Fibroblast of lung (primary cell): ENCODE data around the gene PHRF1. TPM values are rescaled to one million over a fixed set of nuclear protein-coding genes. Genes with fewer than 3 reads are reported as not detected.

Experiments
- DNase-seq, 2 donors: peaks; one replicate each; pipeline versions ENCODE4 v3.0.0 to v3.0.0-alpha.2; 2010; ENCODE audit warnings: low read depth in 2 of 2
- H2AFZ ChIP-seq: 2 replicates; pipeline ENCODE4 v1.5.1; 2012; ENCODE audit warnings: low read length, control low read depth, inconsistent platforms
- H3K27ac ChIP-seq: 2 replicates; pipeline ENCODE4 v1.5.1; 2011; ENCODE audit warnings: low read length, control low read depth; ENCODE audit not compliant: insufficient read depth
- H3K27me3 ChIP-seq: 2 replicates; pipeline ENCODE4 v1.5.1; 2011; ENCODE audit warnings: mild to moderate bottlenecking, low read length; ENCODE audit not compliant: control insufficient read depth, insufficient read depth
- H3K36me3 ChIP-seq: 2 replicates; pipeline ENCODE4 v1.5.1; 2011; ENCODE audit warnings: low read length; ENCODE audit not compliant: control insufficient read depth, insufficient read depth
- H3K4me1 ChIP-seq: 2 replicates; pipeline ENCODE4 v1.5.1; 2011; ENCODE audit warnings: low read length; ENCODE audit not compliant: control insufficient read depth, insufficient read depth; ENCODE audit errors: extremely low read depth
- H3K4me2 ChIP-seq: 2 replicates; pipeline ENCODE4 v1.5.1; 2011; ENCODE audit warnings: low read length, control low read depth; ENCODE audit not compliant: insufficient read depth; ENCODE audit errors: extremely low read depth
- H3K4me3 ChIP-seq, 4 experiments: fragments of 200-600 bp in 1 of 4; sonication (generic) in 1 of 4; replicated peaks in 1 of 4; 2 replicates each; pipeline ENCODE4 v1.5.1; 2011 to 2016; ENCODE audit warnings: low read length in 4 of 4, low read depth in 3 of 4, mild to moderate bottlenecking in 3 of 4, control low read depth in 2 of 4, inconsistent platforms in 1 of 4, mixed read lengths in 1 of 4; ENCODE audit not compliant: insufficient read depth in 1 of 4; ENCODE audit errors: control extremely low read depth in 1 of 4
- H3K79me2 ChIP-seq: 2 replicates; pipeline ENCODE4 v1.5.1; 2012; ENCODE audit warnings: mild to moderate bottlenecking, low read length, inconsistent platforms; ENCODE audit not compliant: control insufficient read depth, insufficient read depth
- H3K9ac ChIP-seq: 2 replicates; pipeline ENCODE4 v1.5.1; 2011; ENCODE audit warnings: mild to moderate bottlenecking, low read length, control low read depth; ENCODE audit not compliant: insufficient read depth
- H3K9me3 ChIP-seq: 2 replicates; pipeline ENCODE4 v1.5.1; 2012; ENCODE audit warnings: low read depth, low read length; ENCODE audit not compliant: control insufficient read depth, insufficient read depth
- H4K20me1 ChIP-seq: 2 replicates; pipeline ENCODE4 v1.5.1; 2011; ENCODE audit warnings: low read length; ENCODE audit not compliant: control insufficient read depth, insufficient read depth; ENCODE audit errors: extremely low read depth
- EZH2 ChIP-seq: IDR thresholded peaks from 2 replicates; pipeline ENCODE4 v1.5.1; 2012; ENCODE audit warnings: low read length, control low read depth, mild to moderate bottlenecking; ENCODE audit errors: missing control alignments
- polyA plus RNA-seq, 2 donors: library from polyadenylated mRNA; depleted of rRNA in 1 of 2; stranded (reverse) in 1 of 2; unstranded in 1 of 2; fragments of >200 nt; gene quantifications; 2 replicates each; pipeline ENCODE4 v1.2.1, GENCODE V29; 2011 to 2012; ENCODE audit warnings: missing spikeins in 1 of 2
- total RNA-seq: library from RNA; depleted of rRNA; stranded (reverse); fragments of >200 nt; gene quantifications from 2 replicates; pipeline ENCODE4 v1.2.1, GENCODE V29; 2014
- TF ChIP-seq, protein P1 (sequence below), 2 donors: IDR thresholded peaks in 1 of 2; conservative IDR thresholded peaks in 1 of 2; 1 replicate in 1 of 2; 2 replicates in 1 of 2; pipeline ENCODE4 v1.5.1; 2011 to 2012; ENCODE audit warnings: low read length in 2 of 2, control low read depth in 1 of 2, inconsistent platforms in 1 of 2, low read depth in 1 of 2, mild to moderate bottlenecking in 1 of 2

The PHRF1 gene
- total and polyA plus RNA-seq, 2 donors (not counting 1 experiment from before 2014, with no cell fraction given), result 5.9 to 16.8 TPM

DNA sequence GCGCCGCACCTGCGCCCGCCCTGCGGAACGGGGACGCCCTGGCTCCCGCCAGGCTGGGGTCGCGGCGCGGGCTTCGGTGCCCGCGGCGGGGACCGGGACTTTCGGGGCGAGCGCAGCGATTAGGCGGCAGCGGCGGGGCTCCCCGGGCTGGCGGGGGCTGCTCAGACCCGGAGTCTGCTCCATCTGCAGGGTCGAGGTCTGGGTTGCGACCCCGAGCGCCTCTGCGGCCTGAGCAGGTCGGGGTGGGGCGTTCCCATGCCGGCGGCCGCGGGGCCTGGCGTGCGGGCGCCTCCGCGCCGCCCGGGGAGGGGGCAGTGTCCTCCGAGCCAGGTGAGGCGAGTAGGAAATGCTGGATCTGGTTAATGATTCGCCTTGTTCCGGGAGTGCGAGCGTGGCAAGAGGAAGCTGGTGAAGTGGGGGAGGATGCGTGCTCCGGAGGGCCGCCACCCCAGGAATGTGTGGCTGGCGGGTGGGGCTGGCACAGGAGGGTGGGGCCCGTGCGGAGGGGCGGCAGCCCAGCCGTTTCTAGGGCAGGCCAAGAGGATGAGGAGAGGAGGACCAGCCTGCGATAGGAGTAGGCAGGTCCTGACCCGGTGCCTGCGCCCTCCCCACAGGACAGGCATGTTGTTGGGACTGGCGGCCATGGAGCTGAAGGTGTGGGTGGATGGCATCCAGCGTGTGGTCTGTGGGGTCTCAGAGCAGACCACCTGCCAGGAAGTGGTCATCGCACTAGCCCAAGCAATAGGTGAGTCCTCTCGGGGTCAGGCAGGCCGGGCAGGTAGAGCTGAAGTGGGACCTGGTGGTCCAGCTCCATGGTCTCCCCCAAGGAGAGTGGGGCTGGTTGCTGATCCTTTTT lies 14.9 kb upstream of the PHRF1 start:
- Histone ChIP-seq H3K9me3 (no peaks in the 10 kb centered on the region), H3K36me3 (no peaks in the 10 kb centered on the region), H3K4me1 (peaks cover 4% of the 10 kb centered on the region), H3K4me3 (peak overlapping the region in 3 of 4 experiments; percentile 23 to 60 (median 56)), H3K4me2 (peak overlapping the region; percentile 71), H3K9ac (no peak overlapping the region), H2AFZ (peak overlapping the region; percentile 17), H3K27ac (no peak overlapping the region), H4K20me1 (no peaks in the 10 kb centered on the region), H3K79me2 (no peaks in the 10 kb centered on the region), H3K27me3 (peaks cover 15% of the 10 kb centered on the region)
- TF ChIP-seq, protein P1, sequence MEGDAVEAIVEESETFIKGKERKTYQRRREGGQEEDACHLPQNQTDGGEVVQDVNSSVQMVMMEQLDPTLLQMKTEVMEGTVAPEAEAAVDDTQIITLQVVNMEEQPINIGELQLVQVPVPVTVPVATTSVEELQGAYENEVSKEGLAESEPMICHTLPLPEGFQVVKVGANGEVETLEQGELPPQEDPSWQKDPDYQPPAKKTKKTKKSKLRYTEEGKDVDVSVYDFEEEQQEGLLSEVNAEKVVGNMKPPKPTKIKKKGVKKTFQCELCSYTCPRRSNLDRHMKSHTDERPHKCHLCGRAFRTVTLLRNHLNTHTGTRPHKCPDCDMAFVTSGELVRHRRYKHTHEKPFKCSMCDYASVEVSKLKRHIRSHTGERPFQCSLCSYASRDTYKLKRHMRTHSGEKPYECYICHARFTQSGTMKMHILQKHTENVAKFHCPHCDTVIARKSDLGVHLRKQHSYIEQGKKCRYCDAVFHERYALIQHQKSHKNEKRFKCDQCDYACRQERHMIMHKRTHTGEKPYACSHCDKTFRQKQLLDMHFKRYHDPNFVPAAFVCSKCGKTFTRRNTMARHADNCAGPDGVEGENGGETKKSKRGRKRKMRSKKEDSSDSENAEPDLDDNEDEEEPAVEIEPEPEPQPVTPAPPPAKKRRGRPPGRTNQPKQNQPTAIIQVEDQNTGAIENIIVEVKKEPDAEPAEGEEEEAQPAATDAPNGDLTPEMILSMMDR (conservative IDR thresholded peaks at IDR 0.05 in 1 of 2, IDR thresholded peaks at IDR 0.05 in 1 of 2; ENCODE audit: low read depth in 1 of 2, low read length in 2 of 2), result no peak
- TF ChIP-seq EZH2, result no peak
- peak in 1 of 2 donors; percentile 23 for DNase-seq

DNA sequence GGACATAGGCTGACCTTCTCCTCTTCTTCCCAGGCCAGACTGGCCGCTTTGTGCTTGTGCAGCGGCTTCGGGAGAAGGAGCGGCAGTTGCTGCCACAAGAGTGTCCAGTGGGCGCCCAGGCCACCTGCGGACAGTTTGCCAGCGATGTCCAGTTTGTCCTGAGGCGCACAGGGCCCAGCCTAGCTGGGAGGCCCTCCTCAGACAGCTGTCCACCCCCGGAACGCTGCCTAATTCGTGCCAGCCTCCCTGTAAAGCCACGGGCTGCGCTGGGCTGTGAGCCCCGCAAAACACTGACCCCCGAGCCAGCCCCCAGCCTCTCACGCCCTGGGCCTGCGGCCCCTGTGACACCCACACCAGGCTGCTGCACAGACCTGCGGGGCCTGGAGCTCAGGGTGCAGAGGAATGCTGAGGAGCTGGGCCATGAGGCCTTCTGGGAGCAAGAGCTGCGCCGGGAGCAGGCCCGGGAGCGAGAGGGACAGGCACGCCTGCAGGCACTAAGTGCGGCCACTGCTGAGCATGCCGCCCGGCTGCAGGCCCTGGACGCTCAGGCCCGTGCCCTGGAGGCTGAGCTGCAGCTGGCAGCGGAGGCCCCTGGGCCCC lies 14.1 kb upstream of the PHRF1 start:
- H3K4me3 ChIP-seq, result no peak overlapping the region
- no peak overlapping the region for H3K9ac ChIP-seq
- no peaks in the 10 kb centered on the region for H3K36me3 ChIP-seq
- no peaks in the 10 kb centered on the region for H3K9me3 ChIP-seq
- no peaks in the 10 kb centered on the region for H4K20me1 ChIP-seq
- TF ChIP-seq, protein P1 (conservative IDR thresholded peaks at IDR 0.05 in 1 of 2, IDR thresholded peaks at IDR 0.05 in 1 of 2; ENCODE audit: low read depth in 1 of 2, low read length in 2 of 2), result no peak
- TF ChIP-seq EZH2, result no peak
- peaks cover under 1% of the 10 kb centered on the region for H3K79me2 ChIP-seq
- H3K27me3 ChIP-seq, result peaks cover 7% of the 10 kb centered on the region
- no peak overlapping the region for H3K27ac ChIP-seq
- H2AFZ ChIP-seq, result no peak overlapping the region
- no peak overlapping the region for H3K4me2 ChIP-seq
- H3K4me1 ChIP-seq, result peaks cover 4% of the 10 kb centered on the region
- no peak for DNase-seq

DNA sequence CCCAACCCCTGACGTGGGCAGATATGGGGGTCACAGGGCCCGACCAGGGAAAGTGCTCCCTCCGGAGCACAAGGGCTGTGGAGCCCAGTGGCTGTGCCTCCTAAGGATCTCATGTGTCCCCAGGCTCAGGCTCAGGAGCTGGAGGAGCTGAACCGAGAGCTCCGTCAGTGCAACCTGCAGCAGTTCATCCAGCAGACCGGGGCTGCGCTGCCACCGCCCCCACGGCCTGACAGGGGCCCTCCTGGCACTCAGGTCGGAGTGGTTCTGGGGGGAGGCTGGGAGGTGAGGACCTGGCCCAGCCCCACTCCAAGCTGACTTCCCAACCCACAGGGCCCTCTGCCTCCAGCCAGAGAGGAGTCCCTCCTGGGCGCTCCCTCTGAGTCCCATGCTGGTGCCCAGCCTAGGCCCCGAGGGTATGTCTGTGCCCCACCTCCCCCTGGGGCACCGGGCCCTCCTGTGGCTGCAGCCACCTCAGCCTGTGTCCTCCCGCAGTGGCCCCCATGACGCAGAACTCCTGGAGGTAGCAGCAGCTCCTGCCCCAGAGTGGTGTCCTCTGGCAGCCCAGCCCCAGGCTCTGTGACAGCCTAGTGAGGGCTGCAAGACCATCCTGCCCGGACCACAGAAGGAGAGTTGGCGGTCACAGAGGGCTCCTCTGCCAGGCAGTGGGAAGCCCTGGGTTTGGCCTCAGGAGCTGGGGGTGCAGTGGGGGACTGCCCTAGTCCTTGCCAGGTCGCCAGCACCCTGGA lies 13.0 kb upstream of the PHRF1 start:
- Histone ChIP-seq H3K27me3 (no peaks in the 10 kb centered on the region), H3K36me3 (no peaks in the 10 kb centered on the region), H3K79me2 (peaks cover 4% of the 10 kb centered on the region), H4K20me1 (no peaks in the 10 kb centered on the region), H3K4me3 (no peak overlapping the region), H2AFZ (no peak overlapping the region), H3K9me3 (no peaks in the 10 kb centered on the region), H3K27ac (no peak overlapping the region), H3K4me2 (no peak overlapping the region), H3K9ac (no peak overlapping the region), H3K4me1 (peaks cover 4% of the 10 kb centered on the region)
- no peak for TF ChIP-seq EZH2
- TF ChIP-seq, protein P1 (conservative IDR thresholded peaks at IDR 0.05 in 1 of 2, IDR thresholded peaks at IDR 0.05 in 1 of 2; ENCODE audit: low read depth in 1 of 2, low read length in 2 of 2), result no peak
- DNase-seq, result no peak
